GM12875 (cell line): ENCODE measurements around the gene MTHFSD.

ENCODE experiments used
- H3K4me3 ChIP-seq: one replicate; pipeline ENCODE4 v1.5.1; 2011; ENCODE audit warnings: low read depth, low read length, control low read depth
- TF ChIP-seq, protein P1 (sequence below): IDR thresholded peaks from 2 replicates; pipeline ENCODE4 v1.5.1; 2011; ENCODE audit warnings: low read depth, mild to moderate bottlenecking, control low read depth, inconsistent platforms, low read length, moderate library complexity, borderline replicate concordance; ENCODE audit not compliant: insufficient read depth

Gene MTHFSD

DNA sequence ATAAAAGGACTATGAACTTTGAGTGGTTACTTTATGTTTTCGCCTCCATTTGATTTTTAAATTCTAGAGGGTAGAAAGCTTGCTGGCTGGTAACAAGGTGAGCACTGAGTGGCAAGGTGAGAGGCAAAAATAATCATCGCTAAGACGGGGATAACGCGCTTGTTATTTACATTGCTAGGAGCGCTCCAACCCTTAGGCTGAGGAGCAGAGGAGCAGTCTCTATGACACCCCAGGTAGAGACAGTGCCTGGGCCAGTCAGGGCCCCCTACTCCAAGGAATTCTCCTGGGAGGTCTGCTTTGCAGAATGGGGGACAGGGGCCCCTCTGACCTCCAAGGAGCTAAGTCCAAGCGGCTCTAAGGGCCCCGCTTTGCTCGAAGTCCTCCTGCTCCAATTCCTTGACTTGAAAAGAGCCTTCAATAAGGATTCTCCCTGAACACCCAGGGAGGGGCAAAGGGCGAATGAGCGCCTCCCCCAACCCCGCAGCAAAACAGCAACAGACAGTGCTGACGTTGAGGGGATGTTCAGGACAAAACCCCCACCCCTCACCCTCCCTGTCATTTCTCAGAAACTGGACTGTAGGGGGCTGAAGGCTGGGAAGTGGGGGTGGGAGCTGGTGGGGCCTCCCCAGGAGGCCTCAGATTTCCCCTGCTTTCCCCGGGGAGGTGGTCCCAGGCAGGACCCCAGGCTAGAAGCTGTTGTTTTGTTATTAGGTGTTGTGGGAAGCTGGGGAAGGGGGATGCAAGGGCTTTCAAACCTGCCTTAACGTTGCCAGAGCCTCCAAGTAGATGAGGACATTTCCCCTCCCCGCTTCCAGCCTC, 54.9 kb downstream of the MTHFSD start:
- TF ChIP-seq, protein P1, sequence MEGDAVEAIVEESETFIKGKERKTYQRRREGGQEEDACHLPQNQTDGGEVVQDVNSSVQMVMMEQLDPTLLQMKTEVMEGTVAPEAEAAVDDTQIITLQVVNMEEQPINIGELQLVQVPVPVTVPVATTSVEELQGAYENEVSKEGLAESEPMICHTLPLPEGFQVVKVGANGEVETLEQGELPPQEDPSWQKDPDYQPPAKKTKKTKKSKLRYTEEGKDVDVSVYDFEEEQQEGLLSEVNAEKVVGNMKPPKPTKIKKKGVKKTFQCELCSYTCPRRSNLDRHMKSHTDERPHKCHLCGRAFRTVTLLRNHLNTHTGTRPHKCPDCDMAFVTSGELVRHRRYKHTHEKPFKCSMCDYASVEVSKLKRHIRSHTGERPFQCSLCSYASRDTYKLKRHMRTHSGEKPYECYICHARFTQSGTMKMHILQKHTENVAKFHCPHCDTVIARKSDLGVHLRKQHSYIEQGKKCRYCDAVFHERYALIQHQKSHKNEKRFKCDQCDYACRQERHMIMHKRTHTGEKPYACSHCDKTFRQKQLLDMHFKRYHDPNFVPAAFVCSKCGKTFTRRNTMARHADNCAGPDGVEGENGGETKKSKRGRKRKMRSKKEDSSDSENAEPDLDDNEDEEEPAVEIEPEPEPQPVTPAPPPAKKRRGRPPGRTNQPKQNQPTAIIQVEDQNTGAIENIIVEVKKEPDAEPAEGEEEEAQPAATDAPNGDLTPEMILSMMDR, result no peak
- no peak overlapping the region for H3K4me3 ChIP-seq

DNA sequence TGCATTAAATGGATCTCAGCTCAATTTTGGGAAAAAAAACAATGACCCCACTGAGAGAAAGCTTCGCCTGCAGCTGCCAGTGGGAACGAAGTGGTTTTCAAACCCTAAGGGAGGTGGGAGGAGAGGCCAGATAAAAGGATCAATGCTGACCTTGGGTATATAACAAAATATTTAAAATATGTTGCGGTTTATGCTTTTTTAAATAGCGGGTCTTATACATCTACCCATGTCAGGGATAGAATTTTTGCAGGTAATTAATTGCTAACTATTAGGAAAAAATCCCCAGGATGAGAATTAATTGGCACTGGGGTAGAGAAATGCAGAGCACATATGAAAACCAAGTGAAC, 55.6 kb downstream of the MTHFSD start:
- TF ChIP-seq, protein P1, result no peak
- H3K4me3 ChIP-seq, result no peak overlapping the region

- TF ChIP-seq, protein P1, result no peak
- no peak overlapping the region for H3K4me3 ChIP-seq
These were observed 56.2 kb downstream of the MTHFSD start for GRCh38 chr16:86498671-86499439.

DNA sequence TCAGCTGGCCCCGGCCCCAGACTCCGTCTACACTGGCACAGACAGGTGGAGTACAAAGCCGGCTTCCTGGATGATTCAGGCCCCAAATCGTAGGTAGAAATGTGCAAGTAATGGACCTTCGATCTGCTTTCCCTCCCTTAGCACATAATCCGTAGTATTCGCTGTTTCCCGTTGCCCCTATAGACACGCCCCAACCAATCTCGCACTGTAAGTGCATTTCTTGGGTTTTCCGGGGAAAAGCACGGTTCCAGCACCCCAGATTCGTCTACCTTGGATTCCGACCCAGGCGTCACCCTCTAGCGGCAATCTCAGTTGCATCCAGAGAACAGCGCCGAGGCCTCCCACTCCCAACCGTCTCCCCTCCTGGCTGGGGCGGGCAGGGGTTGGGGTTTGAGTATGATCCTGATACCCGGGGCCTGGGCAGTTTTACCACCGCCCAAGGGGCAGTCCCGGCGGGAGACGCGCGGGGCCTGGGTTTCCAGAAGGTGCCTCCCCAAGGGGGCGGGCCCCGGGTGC, 56.8 kb downstream of the MTHFSD start:
- H3K4me3 ChIP-seq, result no peak overlapping the region
- TF ChIP-seq, protein P1, result no peak

- H3K4me3 ChIP-seq, result no peak overlapping the region
- TF ChIP-seq, protein P1, result no peak
These were observed 57.4 kb downstream of the MTHFSD start for GRCh38 chr16:86497551-86498021.

GRCh38 chr16:86496929-86497461, 58.0 kb downstream of the MTHFSD start:
- no peak overlapping the region for H3K4me3 ChIP-seq
- TF ChIP-seq, protein P1, result no peak
